IMR-90 (cell line): ENCODE results near the gene FOXD3. TPM values are rescaled to one million over a fixed set of nuclear protein-coding genes. Genes with fewer than 3 reads are reported as not detected.

ENCODE experiments used
- CHD1 ChIP-seq: IDR thresholded peaks from 2 replicates; pipeline ENCODE4 v1.6.1; 2012; ENCODE audit warnings: low read depth, low read length, improper control_type of control experiment
- MXI1 ChIP-seq: IDR thresholded peaks from 2 replicates; pipeline ENCODE4 v1.6.1; 2012; ENCODE audit warnings: low read depth, mild to moderate bottlenecking, low read length, moderate library complexity, borderline replicate concordance
- NFE2L2 ChIP-seq: fragments of 150-350 bp; IDR thresholded peaks from 2 replicates; pipeline ENCODE4 v1.6.1; 2016; ENCODE audit warnings: low read depth, mild to moderate bottlenecking, low read length
- POLR2A ChIP-seq: IDR thresholded peaks from 2 replicates; pipeline ENCODE4 v1.6.1; 2012; ENCODE audit warnings: mild to moderate bottlenecking, low read depth, low read length
- RFX5 ChIP-seq: IDR thresholded peaks from 2 replicates; pipeline ENCODE4 v1.8.0; 2012; ENCODE audit warnings: low read depth, mild to moderate bottlenecking, low read length, moderate library complexity
- polyA plus RNA-seq, 3 experiments: library from polyadenylated mRNA; depleted of rRNA; stranded (reverse); fragments of >200 nt; gene quantifications; 2 replicates each; pipeline ENCODE4 v1.2.3, GENCODE V29; 2012; ENCODE audit warnings: low replicate concordance in 1 of 3
- total RNA-seq: library from RNA; depleted of rRNA; stranded (reverse); fragments of >200 nt; gene quantifications from 2 replicates; pipeline ENCODE4 v1.2.3, GENCODE V29; 2012

The FOXD3 gene
- total and polyA plus RNA-seq, 2 of the 4 experiments (the other 2 are of a cell fraction) = not detected

DNA sequence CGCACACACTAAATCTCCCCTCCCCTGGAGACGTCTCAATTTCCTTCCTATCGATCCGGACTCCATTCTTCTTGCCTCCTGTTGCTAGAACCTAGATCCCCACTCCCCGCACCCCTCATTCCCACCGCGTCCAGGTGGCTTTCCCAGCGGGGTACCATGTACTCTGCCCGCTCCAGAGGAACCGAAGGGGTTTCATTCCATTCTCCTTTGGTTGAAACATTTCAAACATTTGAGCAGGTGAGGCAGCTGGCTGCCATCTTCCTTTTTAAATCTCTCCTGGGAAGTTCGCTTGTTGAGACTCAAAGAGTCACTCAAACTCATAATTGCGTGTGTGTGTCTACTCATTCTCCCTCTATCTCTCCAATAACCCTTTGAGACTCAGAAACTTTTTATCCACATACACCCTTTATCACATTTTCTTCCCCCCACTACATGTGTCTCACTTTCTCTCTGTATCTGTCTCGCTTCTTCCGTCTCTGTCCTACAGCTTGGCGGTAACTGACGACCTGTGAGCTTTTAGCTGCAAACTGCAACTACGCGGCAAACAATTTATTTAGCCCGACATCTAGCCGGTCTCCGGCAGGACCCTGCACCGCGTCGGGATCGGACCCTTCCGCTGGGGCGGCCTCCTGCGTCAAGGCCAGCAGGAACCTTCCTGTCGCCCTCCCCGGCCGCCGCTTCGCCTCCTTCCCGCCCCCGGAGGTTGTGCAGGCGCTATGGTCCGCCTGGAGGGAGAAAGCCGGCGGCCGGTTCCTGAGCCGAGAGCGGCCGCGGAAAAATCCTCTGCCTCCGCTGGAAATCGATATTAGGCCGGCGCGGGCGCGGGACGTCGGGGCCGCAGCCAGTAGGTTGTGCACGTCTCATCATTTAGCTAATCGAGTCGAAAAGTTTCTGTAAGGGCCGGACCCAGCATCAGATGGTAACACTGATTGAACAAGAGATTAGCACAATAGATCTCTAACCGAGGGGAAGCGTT is 3.0 kb upstream of the FOXD3 start (continued):
- TF ChIP-seq RFX5 (no peak), CHD1 (no peak), NFE2L2 (no peak), POLR2A (no peak), MXI1 (no peak)
